Activated CD4-positive, alpha-beta memory T cell treated with anti-CD3 and anti-CD28 coated beads for 36 hours (primary cell): ENCODE data around the gene P2RX5. TPM values are rescaled to one million over a fixed set of nuclear protein-coding genes. Genes with fewer than 3 reads are reported as not detected.
A peak's percentile ranks its signal among the peaks of the same experiment; 100 is the strongest.
"Not testable (repeated sequence)": the region's sequence is repeated elsewhere in the genome, so short reads cannot be mapped to it uniquely, and the experiment has no call there.

Experiments
- CTCF ChIA-PET: fragments of 350-600 bp; sonication (Branson Sonifier 250); formaldehyde crosslinking; loops from one replicate; lab custom pipeline; 2021; ENCODE audit warnings: antibody characterized with exemption, inconsistent platforms; lab: Charles Lee
- POLR2A ChIA-PET: fragments of 350-600 bp; sonication (Branson Sonifier 250); formaldehyde crosslinking; loops from one replicate; lab custom pipeline; 2021; ENCODE audit warnings: antibody characterized with exemption; lab: Charles Lee
- DNase-seq: peaks from one replicate; pipeline ENCODE4 v3.0.0-alpha.2; 2020
- H3K27ac Mint-ChIP-seq: one replicate; pipeline ENCODE4 v1.8.0; 2021; ENCODE audit warnings: mixed read lengths
- H3K27me3 Mint-ChIP-seq: one replicate; pipeline ENCODE4 v1.8.0; 2021; ENCODE audit warnings: mixed read lengths
- H3K36me3 Mint-ChIP-seq: one replicate; pipeline ENCODE4 v1.8.0; 2021; ENCODE audit warnings: mixed read lengths
- H3K4me1 Mint-ChIP-seq: one replicate; pipeline ENCODE4 v1.8.0; 2021; ENCODE audit warnings: low read depth, mixed read lengths
- H3K4me3 Mint-ChIP-seq: one replicate; pipeline ENCODE4 v1.8.0; 2021; ENCODE audit warnings: mild to moderate bottlenecking, mixed read lengths
- H3K9me3 Mint-ChIP-seq: one replicate; pipeline ENCODE4 v1.8.0; 2021; ENCODE audit warnings: mixed read lengths
- intact Hi-C: fragments of 100-400 bp; cut with micrococcal nuclease; formaldehyde crosslinking; loops from one replicate; pipeline ENCODE4 v1.15.1; 2023
- total RNA-seq, 2 experiments: library from RNA; stranded (reverse); gene quantifications; one replicate each; pipeline ENCODE4 v1.2.3, GENCODE V29; 2021

Gene P2RX5
- total RNA-seq, 2 experiments from 2014 or later = 37.6 to 43.2 TPM

DNA sequence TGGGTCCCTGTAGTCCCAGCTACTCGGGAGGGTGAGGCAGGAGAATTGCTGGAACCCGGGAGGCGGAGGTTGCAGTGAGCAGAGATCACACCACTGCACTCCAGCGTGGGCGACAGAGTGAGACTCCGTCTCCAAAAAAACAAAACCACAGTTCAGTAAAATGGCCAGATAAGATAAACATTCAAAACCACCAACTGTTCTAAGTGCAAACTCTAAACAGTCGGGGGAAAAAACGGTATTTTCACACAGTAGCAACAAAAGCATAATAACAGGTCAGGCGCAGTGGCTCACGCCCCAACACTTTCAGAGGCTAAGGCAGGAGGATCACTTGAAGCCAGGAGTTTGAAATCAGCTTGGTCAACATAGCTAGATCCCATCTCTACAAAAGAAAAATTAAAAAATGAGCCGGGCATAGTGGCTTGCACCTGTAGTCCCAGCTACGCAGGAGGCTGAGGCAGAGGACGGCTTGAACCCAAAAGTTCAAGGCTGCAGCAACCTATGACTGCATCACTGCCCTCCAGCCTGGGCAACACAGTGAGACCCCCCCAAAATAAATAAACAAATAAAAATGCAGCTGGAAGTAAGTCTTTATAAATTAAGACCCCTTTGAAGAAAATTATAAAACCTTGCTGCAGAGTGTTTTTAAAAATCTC is 17.0 kb upstream of the P2RX5 start:
- H3K9me3 Mint-ChIP-seq = no peaks in the 10 kb centered on the region
- peaks cover 54% of the 10 kb centered on the region for H3K4me1 Mint-ChIP-seq
- H3K27ac Mint-ChIP-seq = peak overlapping the region; percentile 83
- intact Hi-C loops = no loop called here
- ChIA-PET CTCF (interaction anchor here (1.3 to 4.2 kb wide), 3 partner anchors 18 to 133 kb away, joined by 4 to 12 read pairs (median 5); partner anchors contain the start of gene P2RX5), POLR2A (no interaction called here)
- peak; percentile 66 for DNase-seq
- H3K36me3 Mint-ChIP-seq = peaks cover 45% of the 10 kb centered on the region
- no peak overlapping the region for H3K4me3 Mint-ChIP-seq
- no peaks in the 10 kb centered on the region for H3K27me3 Mint-ChIP-seq

DNA sequence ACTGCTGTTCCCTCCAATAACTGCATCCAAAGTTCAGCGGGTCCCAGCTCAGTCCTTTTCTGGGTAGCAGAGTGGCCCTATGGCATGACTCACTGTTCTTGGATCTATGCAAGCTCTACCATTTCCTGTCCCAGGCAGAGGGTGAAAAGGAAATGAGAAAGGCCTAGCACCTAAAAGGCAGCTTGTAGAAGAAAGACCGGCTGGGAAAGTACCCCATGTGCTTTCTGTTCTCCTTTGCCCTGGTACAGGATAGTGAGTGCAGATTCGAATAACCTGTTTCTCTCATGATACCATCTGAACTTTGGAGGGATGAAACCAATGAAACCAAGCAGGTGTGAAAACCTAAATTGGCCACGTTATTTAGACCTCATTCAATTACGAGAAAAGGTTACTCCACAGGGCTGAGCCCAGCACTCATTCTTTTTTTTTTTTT is 15.0 kb upstream of the P2RX5 start:
- ChIA-PET CTCF (interaction anchor here (0.7 to 2.1 kb wide), 9 partner anchors 10 to 135 kb away, joined by 3 to 8 read pairs (median 5); partner anchors contain the start of gene HASPIN), POLR2A (interaction anchor here (0.7 to 2.2 kb wide), 5 partner anchors 10 to 85 kb away, joined by 3 to 24 read pairs (median 9); partner anchors contain the start of genes HASPIN and P2RX5)
- peaks cover 28% of the 10 kb centered on the region for H3K36me3 Mint-ChIP-seq
- no peaks in the 10 kb centered on the region for H3K27me3 Mint-ChIP-seq
- peak overlapping the region; percentile 49 for H3K4me3 Mint-ChIP-seq
- DNase-seq = peak; percentile 85
- peak overlapping the region; percentile 83 for H3K27ac Mint-ChIP-seq
- intact Hi-C loops = loop anchor here (1.0 kb wide), 4 partner anchors 12 to 71 kb away; partner anchors contain the start of gene HASPIN
- H3K9me3 Mint-ChIP-seq = no peaks in the 10 kb centered on the region
- peaks cover 48% of the 10 kb centered on the region for H3K4me1 Mint-ChIP-seq

DNA sequence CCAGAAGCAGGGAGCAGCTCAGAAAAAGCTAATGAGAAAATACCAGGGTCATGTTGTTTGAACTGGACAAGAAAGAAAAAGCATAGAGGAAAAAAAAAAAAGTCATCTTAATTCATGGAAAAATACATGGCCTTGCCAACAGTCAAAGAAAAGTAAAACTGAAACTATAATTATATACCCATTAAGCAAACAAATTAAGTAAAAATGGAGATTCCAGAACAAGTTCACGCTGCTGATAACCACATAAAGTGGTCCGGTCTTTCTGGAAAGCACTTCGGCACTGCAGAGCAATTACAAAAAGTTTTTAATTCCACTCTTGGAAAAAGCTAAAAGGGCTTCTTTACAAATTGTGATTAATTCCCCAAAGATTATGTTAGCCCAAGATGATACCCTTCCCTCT is 12.4 kb upstream of the P2RX5 start:
- peaks cover 15% of the 10 kb centered on the region for H3K36me3 Mint-ChIP-seq
- POLR2A ChIA-PET = no interaction called here

DNA sequence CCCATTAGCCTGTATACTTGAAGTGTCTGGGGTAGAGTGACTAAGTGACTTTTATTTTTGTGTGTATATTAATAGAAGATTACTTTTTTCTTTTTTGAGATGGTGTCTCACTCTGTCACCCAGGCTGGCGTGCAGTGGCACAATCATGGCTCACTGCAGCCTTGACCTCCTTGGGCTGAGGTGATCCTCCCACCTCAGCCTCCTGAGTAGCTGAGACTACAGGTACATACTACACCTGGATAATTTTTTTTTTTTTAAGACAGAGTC is 9.7 kb upstream of the P2RX5 start:
- H3K9me3 Mint-ChIP-seq, H3K36me3 Mint-ChIP-seq, DNase-seq, H3K4me3 Mint-ChIP-seq, H3K27ac Mint-ChIP-seq, CTCF ChIA-PET, H3K27me3 Mint-ChIP-seq: not testable (repeated sequence)
- POLR2A ChIA-PET = interaction anchor here (1.2 to 1.3 kb wide), 2 partner anchors 10 to 12 kb away, joined by 3 read pairs; no protein-coding TSS in a partner anchor
- intact Hi-C loops = loop anchor here (5.0 kb wide), 1 partner anchor 798 kb away; no protein-coding TSS in a partner anchor
- H3K4me1 Mint-ChIP-seq = peaks cover 21% of the 10 kb centered on the region

More for the DNA sequence above, 12.4 kb upstream of the P2RX5 start:
- Mint-ChIP-seq H3K27me3 (no peaks in the 10 kb centered on the region), H3K27ac (no peak overlapping the region), H3K4me1 (peaks cover 44% of the 10 kb centered on the region), H3K9me3 (no peaks in the 10 kb centered on the region), H3K4me3 (no peak overlapping the region)
- CTCF ChIA-PET = interaction anchor here (0.9 to 2.4 kb wide), 4 partner anchors 25 to 206 kb away, joined by 3 to 13 read pairs (median 4); no protein-coding TSS in a partner anchor
- intact Hi-C loops = loop anchor here (5.0 kb wide), 1 partner anchor 801 kb away; no protein-coding TSS in a partner anchor
- DNase-seq = no peak

DNA sequence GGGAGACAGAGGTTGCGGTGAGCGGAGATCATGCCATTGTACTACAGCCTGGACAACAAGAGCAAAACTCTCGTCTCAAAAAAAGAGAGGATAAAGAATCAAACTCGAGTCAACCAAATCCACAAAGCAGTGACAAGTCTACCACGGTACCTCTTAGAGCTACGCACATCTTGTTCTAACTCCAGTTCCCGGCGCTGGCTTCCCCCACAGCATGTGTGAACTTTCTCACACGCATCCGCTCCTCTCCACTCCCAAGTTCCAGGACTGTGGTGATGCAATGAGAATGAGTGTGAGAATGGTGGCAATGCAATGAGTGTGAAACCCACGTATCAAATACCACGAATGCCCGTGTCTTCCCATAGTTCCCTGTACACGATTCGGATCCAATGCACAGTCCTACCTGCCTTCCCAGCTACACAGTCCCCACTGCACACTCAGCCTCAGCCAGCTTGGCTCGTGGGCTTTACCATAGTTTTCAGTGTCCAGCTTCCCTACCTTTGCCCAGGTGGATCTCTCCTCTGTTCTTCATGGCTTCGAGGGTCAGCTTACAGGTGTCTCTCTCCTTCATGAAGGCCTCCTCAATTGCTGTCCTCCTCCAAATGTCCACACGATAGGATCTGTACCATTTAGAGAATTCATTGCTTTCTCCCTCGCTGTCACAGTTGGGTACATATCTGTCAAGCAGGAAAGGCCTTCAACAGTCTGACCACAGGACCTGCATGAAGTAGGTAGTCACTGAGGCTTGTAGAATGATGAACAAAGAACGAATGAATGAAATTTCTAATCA is 9.2 kb upstream of the P2RX5 start:
- peaks cover 6% of the 10 kb centered on the region for H3K9me3 Mint-ChIP-seq
- H3K27me3 Mint-ChIP-seq = no peaks in the 10 kb centered on the region
- DNase-seq = no peak
- peaks cover 9% of the 10 kb centered on the region for H3K36me3 Mint-ChIP-seq
- peaks cover 17% of the 10 kb centered on the region for H3K4me1 Mint-ChIP-seq
- H3K27ac Mint-ChIP-seq = no peak overlapping the region
- no peak overlapping the region for H3K4me3 Mint-ChIP-seq
- intact Hi-C loops = loop anchor here (5.0 kb wide), 1 partner anchor 798 kb away; no protein-coding TSS in a partner anchor
- CTCF ChIA-PET = no interaction called here
- POLR2A ChIA-PET = interaction anchor here (1.2 to 1.3 kb wide), 2 partner anchors 10 to 11 kb away, joined by 3 read pairs; no protein-coding TSS in a partner anchor

DNA sequence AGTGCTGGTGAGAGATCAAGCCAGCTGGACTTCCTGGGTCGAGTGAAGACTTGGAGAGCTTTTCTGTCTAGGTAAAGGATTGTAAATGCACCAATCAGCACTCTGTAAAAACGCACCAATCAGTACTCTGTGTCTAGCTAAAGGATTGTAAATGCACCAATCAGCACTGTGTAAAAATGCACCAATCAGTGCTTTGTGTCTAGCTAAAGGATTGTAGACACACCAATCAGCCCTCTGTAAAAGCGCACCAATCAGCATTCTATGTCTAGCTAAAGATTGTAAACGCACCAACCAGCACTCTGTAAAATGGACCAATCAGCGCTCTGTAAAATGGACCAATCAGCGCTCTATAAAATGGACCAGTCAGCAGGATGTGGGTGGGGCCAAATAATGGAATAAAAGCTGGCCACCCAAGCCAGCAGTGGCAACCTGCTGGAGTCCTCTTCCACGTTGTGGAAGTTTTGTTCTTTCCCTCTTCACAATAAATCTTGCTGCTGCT is 6.1 kb upstream of the P2RX5 start:
- H3K36me3 Mint-ChIP-seq, H3K27me3 Mint-ChIP-seq, H3K4me1 Mint-ChIP-seq, H3K4me3 Mint-ChIP-seq, DNase-seq, POLR2A ChIA-PET, intact Hi-C loops, H3K27ac Mint-ChIP-seq: not testable (repeated sequence)
- peaks cover 14% of the 10 kb centered on the region for H3K9me3 Mint-ChIP-seq
- CTCF ChIA-PET = interaction anchor here (1.1 to 1.2 kb wide), 2 partner anchors 19 to 136 kb away, joined by 3 to 4 read pairs; no protein-coding TSS in a partner anchor

DNA sequence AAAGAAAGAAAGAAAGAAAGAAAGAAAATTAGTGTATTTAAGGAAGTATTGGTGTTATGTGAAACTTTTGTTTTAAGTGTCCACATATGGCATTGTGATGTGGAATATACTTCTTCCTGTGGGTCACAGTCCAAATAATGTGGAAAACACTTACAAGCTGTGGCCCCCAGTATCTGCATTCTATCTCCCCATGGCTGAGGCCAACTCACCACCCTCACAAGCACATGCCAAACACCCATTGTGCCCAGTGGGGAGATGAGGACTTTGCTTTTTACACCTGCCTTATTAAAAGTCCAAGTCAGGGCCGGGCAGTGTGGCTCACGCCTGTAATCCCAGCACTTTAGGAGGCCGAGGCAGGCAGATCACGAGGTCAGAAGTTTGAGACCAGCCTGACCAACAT is 4.0 kb upstream of the P2RX5 start:
- Mint-ChIP-seq H3K27ac (no peak overlapping the region), H3K9me3 (peaks cover 14% of the 10 kb centered on the region), H3K4me1 (peaks cover 3% of the 10 kb centered on the region), H3K36me3 (peaks cover 9% of the 10 kb centered on the region), H3K4me3 (no peak overlapping the region), H3K27me3 (no peaks in the 10 kb centered on the region)
- intact Hi-C loops = no loop called here
- CTCF ChIA-PET = interaction anchor here (1.2 kb wide), 1 partner anchor 17 kb away, joined by 5 read pairs; no protein-coding TSS in a partner anchor
- no peak for DNase-seq
- POLR2A ChIA-PET = no interaction called here

DNA sequence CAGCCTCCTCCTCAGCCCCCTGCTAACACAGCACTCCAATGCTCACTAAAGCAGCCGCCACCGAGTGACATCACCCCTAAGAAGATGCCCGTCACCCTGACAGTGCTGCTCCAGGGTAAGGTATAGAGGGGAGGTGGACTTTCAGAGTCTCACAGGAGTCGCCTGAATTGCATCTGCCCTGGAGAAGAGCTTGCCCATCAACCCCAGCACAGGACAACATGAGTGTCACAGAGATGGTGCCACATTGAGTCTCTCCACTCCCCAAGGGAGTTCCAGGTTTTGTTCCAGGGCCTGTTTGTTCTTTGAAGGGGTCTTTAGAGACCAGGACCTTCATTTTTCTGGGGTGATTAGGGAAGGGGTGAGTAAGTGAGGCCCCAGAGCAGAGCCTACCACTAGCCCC is 2.2 kb upstream of the P2RX5 start:
- H3K27ac Mint-ChIP-seq = no peak overlapping the region
- H3K4me1 Mint-ChIP-seq = peaks cover 19% of the 10 kb centered on the region
- intact Hi-C loops = no loop called here
- no peaks in the 10 kb centered on the region for H3K27me3 Mint-ChIP-seq
- POLR2A ChIA-PET = no interaction called here
- no peak for DNase-seq
- H3K36me3 Mint-ChIP-seq = peaks cover 9% of the 10 kb centered on the region
- CTCF ChIA-PET = no interaction called here
- peaks cover 14% of the 10 kb centered on the region for H3K9me3 Mint-ChIP-seq
- H3K4me3 Mint-ChIP-seq = no peak overlapping the region

DNA sequence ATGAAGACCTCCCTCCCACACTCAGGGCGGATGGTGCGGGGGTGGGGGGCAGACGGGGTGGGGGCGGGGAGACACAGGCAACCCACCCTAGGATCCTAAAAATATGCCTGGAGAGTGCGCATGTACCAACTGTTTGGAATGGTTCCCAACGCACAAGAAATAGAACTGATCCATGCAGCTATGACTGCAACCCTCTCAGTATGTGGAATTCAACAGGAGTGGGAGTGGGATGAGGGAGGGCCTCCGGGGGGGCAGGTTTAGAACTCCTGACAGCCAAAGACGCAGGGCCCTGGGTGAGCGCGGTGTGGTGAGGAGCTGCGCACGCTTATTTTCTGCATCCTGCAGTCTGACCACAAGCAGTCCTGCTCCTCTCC is 1.1 kb upstream of the P2RX5 start:
- Mint-ChIP-seq H3K4me1 (peaks cover 20% of the 10 kb centered on the region), H3K4me3 (peak overlapping the region; percentile 3), H3K27ac (no peak overlapping the region), H3K27me3 (no peaks in the 10 kb centered on the region), H3K9me3 (peaks cover 11% of the 10 kb centered on the region), H3K36me3 (peaks cover 2% of the 10 kb centered on the region)
- ChIA-PET POLR2A (interaction anchor here (4.3 kb wide), 1 partner anchor 14 kb away, joined by 24 read pairs; no protein-coding TSS in a partner anchor), CTCF (interaction anchor here (2.9 kb wide), 1 partner anchor 41 kb away, joined by 14 read pairs; no protein-coding TSS in a partner anchor)
- intact Hi-C loops = no loop called here
- no peak for DNase-seq

DNA sequence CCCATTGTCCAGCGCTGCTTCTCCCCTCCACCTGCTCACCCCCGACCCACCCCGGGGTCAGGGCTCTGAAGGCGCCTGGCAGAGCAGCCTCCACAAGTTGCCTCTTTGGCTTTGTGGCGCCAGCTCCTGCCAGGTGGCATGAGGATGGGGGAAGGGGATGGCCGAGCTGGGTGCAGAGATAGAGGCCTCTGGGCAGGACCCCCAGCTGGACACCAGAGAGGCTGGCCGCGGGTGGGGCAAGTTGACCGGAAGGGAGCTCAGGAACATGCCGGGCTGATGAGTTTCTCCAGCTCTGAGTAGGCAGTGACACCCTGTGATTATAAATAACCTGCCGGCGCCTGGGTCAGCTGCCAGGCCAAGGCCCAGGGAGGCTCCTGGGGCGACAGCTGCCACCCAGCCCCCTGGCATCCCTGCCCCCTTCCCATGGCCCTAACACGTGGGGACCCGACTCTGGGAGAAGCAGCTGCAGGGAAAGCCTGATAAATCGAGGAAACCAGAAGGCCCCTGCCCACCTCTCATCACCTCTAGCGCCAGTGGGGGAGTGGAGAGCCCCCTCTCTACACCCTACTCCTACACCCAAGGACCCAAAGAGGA is 729 bp downstream of the P2RX5 start:
- Mint-ChIP-seq H3K27me3 (no peaks in the 10 kb centered on the region), H3K27ac (peak overlapping the region; percentile 71), H3K4me3 (peak overlapping the region; percentile 84), H3K4me1 (peaks cover 20% of the 10 kb centered on the region), H3K36me3 (peaks cover 6% of the 10 kb centered on the region), H3K9me3 (peaks cover 8% of the 10 kb centered on the region)
- ChIA-PET CTCF (interaction anchor here (0.6 to 3.4 kb wide), 7 partner anchors 12 to 151 kb away, joined by 3 to 23 read pairs (median 5); partner anchors contain the start of genes HASPIN and NCBP3), POLR2A (interaction anchor here (1.1 to 4.3 kb wide), 4 partner anchors 10 to 65 kb away, joined by 3 to 24 read pairs (median 8); partner anchors contain the start of gene HASPIN)
- peak; percentile 20 for DNase-seq
- intact Hi-C loops = loop anchor here (1.0 kb wide), 1 partner anchor 16 kb away; no protein-coding TSS in a partner anchor

DNA sequence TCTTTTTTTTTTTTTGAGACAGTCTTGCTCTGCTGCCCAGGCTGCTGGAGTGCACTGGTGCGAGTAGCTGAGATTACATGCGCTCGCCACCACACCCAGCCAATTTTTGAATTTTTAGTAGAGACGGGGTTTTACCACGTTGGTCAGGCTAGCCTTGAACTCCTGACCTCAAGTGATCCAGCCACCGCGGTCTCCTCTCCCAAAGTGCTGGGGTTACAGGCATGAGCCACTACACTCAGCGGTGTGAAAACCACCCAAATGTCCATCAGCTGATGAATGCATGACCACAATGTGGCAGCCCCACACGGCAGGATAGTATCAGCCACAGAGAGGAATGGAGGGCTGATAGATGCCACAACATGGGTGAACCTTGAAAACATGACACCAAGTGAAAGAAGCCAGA is 2.1 kb downstream of the P2RX5 start:
- peak overlapping the region; percentile 84 for H3K4me3 Mint-ChIP-seq
- DNase-seq = peak; percentile 81
- H3K9me3 Mint-ChIP-seq = peaks cover 8% of the 10 kb centered on the region
- peaks cover 20% of the 10 kb centered on the region for H3K4me1 Mint-ChIP-seq
- H3K27ac Mint-ChIP-seq = peak overlapping the region; percentile 51
- intact Hi-C loops = no loop called here
- POLR2A ChIA-PET = interaction anchor here (0.7 to 4.3 kb wide), 3 partner anchors 11 to 70 kb away, joined by 3 to 24 read pairs (median 3); no protein-coding TSS in a partner anchor
- CTCF ChIA-PET = interaction anchor here (2.4 to 3.4 kb wide), 2 partner anchors 11 to 17 kb away, joined by 7 to 23 read pairs; no protein-coding TSS in a partner anchor
- no peaks in the 10 kb centered on the region for H3K27me3 Mint-ChIP-seq
- H3K36me3 Mint-ChIP-seq = peaks cover 9% of the 10 kb centered on the region
